Activated CD8-positive, alpha-beta T cell treated with anti-CD3 and anti-CD28 coated beads, Interleukin-2, amount 10 ng/mL, durations not matched to agents 7 days and 5 days (primary cell): ENCODE measurements around the gene RGS10. TPM values are rescaled to one million over a fixed set of nuclear protein-coding genes. Genes with fewer than 3 reads are reported as not detected.
A peak's percentile ranks its signal among the peaks of the same experiment; 100 is the strongest.

ENCODE experiments used
- ATAC-seq: fragments of 150-1000 bp; cut with Tn5 transposase; one replicate; pipeline ENCODE4 v1.10.0; 2021; ENCODE audit warnings: moderate library complexity
- CTCF ChIA-PET: fragments of 350-600 bp; sonication (Branson Sonifier 250); formaldehyde crosslinking; loops from one replicate; lab custom pipeline; 2021; ENCODE audit warnings: antibody characterized with exemption; lab: Charles Lee
- POLR2A ChIA-PET: fragments of 350-600 bp; sonication (Branson Sonifier 250); formaldehyde crosslinking; loops from one replicate; lab custom pipeline; 2021; ENCODE audit warnings: antibody characterized with exemption; lab: Charles Lee
- DNase-seq: peaks from one replicate; pipeline ENCODE4 v3.0.0-alpha.2; 2020
- H3K27ac Mint-ChIP-seq: one replicate; pipeline ENCODE4 v1.8.0; 2021; ENCODE audit warnings: mild to moderate bottlenecking, mixed read lengths
- H3K27me3 Mint-ChIP-seq: one replicate; pipeline ENCODE4 v1.8.0; 2021; ENCODE audit warnings: low read depth, mixed read lengths
- H3K36me3 Mint-ChIP-seq: one replicate; pipeline ENCODE4 v1.8.0; 2021; ENCODE audit warnings: low read depth, mixed read lengths
- H3K4me1 Mint-ChIP-seq: one replicate; pipeline ENCODE4 v1.8.0; 2021; ENCODE audit warnings: low read depth, mixed read lengths
- H3K4me3 Mint-ChIP-seq: one replicate; pipeline ENCODE4 v1.8.0; 2021; ENCODE audit warnings: mild to moderate bottlenecking, mixed read lengths
- H3K9me3 Mint-ChIP-seq: one replicate; pipeline ENCODE4 v1.8.0; 2022; ENCODE audit warnings: mixed read lengths; ENCODE audit not compliant: insufficient read depth
- total RNA-seq, 2 experiments: library from RNA; stranded (reverse); gene quantifications; one replicate each; pipeline ENCODE4 v1.2.3, GENCODE V29; 2021

RGS10 gene
- total RNA-seq, 2 experiments from 2014 or later = 166 TPM

- Mint-ChIP-seq H3K36me3 (no peaks in the 10 kb centered on the region), H3K4me1 (peaks cover 5% of the 10 kb centered on the region), H3K4me3 (no peak overlapping the region), H3K9me3 (no peaks in the 10 kb centered on the region), H3K27ac (no peak overlapping the region), H3K27me3 (peaks cover 33% of the 10 kb centered on the region)
- ChIA-PET POLR2A (interaction anchor here (0.6 kb wide), 1 partner anchor 384 kb away, joined by 3 read pairs; no protein-coding TSS in a partner anchor), CTCF (no interaction called here)
- no peak for DNase-seq
- ATAC-seq = no peak
Observed at GRCh38 chr10:119549247-119549999, 6.9 kb upstream of the RGS10 start.

GRCh38 chr10:119546009-119546408 is 3.5 kb upstream of the RGS10 start:
- Mint-ChIP-seq H3K27me3 (peaks cover 26% of the 10 kb centered on the region), H3K36me3 (peaks cover 4% of the 10 kb centered on the region), H3K4me1 (peaks cover 16% of the 10 kb centered on the region), H3K27ac (no peak overlapping the region), H3K4me3 (no peak overlapping the region), H3K9me3 (no peaks in the 10 kb centered on the region)
- ChIA-PET CTCF (no interaction called here), POLR2A (no interaction called here)
- DNase-seq (no peak), ATAC-seq (no peak)

GRCh38 chr10:119545310-119545709 is 2.8 kb upstream of the RGS10 start:
- no peak overlapping the region for H3K27ac Mint-ChIP-seq
- DNase-seq (no peak), ATAC-seq (no peak)
- no peaks in the 10 kb centered on the region for H3K9me3 Mint-ChIP-seq
- H3K27me3 Mint-ChIP-seq = peaks cover 23% of the 10 kb centered on the region
- peaks cover 20% of the 10 kb centered on the region for H3K4me1 Mint-ChIP-seq
- POLR2A ChIA-PET = no interaction called here
- peaks cover 7% of the 10 kb centered on the region for H3K36me3 Mint-ChIP-seq
- H3K4me3 Mint-ChIP-seq = no peak overlapping the region
- CTCF ChIA-PET = interaction anchor here (1.4 to 1.7 kb wide), 2 partner anchors 24 to 57 kb away, joined by 3 to 4 read pairs; no protein-coding TSS in a partner anchor

DNA sequence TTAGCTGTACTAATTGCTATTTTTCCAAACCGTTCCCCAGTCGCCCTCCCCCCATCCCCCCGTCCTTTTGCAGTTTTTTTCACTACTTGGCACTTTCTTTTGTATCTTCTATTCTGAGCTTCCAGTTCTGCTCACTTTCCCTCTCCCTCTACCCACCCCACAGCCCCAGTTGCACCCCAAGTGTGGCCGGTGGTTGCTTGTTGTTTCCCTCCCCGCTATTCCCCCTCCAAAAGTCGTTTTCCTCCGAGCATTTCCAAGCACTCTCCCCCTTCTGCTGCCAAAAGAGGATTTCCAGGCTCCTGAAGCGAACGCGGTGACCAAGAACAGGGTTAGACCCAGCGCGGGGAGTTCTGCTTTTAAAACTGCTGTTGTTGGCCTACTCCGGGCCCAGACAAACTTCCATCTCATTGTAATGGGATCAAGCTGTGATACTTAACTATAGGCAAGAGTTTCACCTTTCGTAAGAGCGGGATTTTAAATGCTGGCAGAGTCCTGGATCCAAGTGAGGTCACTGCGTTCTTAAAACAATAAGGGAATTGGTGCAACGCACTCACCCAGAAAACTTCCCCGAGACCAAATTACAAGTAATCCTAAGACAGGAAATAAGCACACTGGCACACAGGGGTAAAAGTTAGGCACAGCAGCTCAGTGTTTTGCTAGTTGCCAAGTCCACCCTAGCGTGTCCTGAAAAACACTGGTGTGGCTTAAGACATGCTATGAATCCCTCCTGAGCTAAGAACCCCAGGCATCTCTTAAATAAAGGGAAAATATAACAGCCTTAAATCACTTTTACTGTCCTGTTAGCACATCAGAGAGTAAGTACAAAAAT is 1.5 kb upstream of the RGS10 start:
- H3K27me3 Mint-ChIP-seq = peaks cover 23% of the 10 kb centered on the region
- peaks cover 30% of the 10 kb centered on the region for H3K4me1 Mint-ChIP-seq
- H3K9me3 Mint-ChIP-seq = no peaks in the 10 kb centered on the region
- H3K27ac Mint-ChIP-seq = peak overlapping the region; percentile 86
- POLR2A ChIA-PET = interaction anchor here (1.3 to 4.5 kb wide), 3 partner anchors 26 to 107 kb away, joined by 3 to 25 read pairs (median 10); partner anchors contain the start of gene BAG3
- CTCF ChIA-PET = interaction anchor here (0.6 to 5.4 kb wide), 28 partner anchors 10 to 398 kb away, joined by 3 to 32 read pairs (median 7); partner anchors contain the start of gene GRK5
- peaks cover 13% of the 10 kb centered on the region for H3K36me3 Mint-ChIP-seq
- H3K4me3 Mint-ChIP-seq = peak overlapping the region; percentile 78
- ATAC-seq (no peak), DNase-seq (no peak)

- peaks cover 14% of the 10 kb centered on the region for H3K27me3 Mint-ChIP-seq
- H3K27ac Mint-ChIP-seq = peak overlapping the region; percentile 86
- H3K9me3 Mint-ChIP-seq = no peaks in the 10 kb centered on the region
- POLR2A ChIA-PET = interaction anchor here (1.0 to 4.5 kb wide), 8 partner anchors 26 to 353 kb away, joined by 3 to 25 read pairs (median 4); partner anchors contain the start of genes BAG3, MCMBP and TIAL1
- H3K4me1 Mint-ChIP-seq = peaks cover 38% of the 10 kb centered on the region
- H3K4me3 Mint-ChIP-seq = peak overlapping the region; percentile 78
- peaks cover 18% of the 10 kb centered on the region for H3K36me3 Mint-ChIP-seq
- DNase-seq (peak; percentile 78), ATAC-seq (peak; percentile 37)
- CTCF ChIA-PET = interaction anchor here (0.8 to 5.4 kb wide), 31 partner anchors 9 to 397 kb away, joined by 3 to 32 read pairs (median 7); partner anchors contain the start of genes GRK5 and INPP5F
Observed at GRCh38 chr10:119542988-119543813, 682 bp upstream of the RGS10 start.

GRCh38 chr10:119541459-119542356 is 811 bp downstream of the RGS10 start:
- Mint-ChIP-seq H3K4me3 (peak overlapping the region; percentile 89), H3K27ac (peak overlapping the region; percentile 89), H3K27me3 (peaks cover 7% of the 10 kb centered on the region), H3K9me3 (no peaks in the 10 kb centered on the region), H3K4me1 (peaks cover 53% of the 10 kb centered on the region), H3K36me3 (peaks cover 28% of the 10 kb centered on the region)
- DNase-seq (peak; percentile 69), ATAC-seq (peak; percentile 13)
- POLR2A ChIA-PET = interaction anchor here (0.6 to 4.5 kb wide), 13 partner anchors 24 to 352 kb away, joined by 3 to 25 read pairs (median 4); partner anchors contain the start of genes GRK5, MCMBP and TIAL1
- CTCF ChIA-PET = interaction anchor here (0.9 to 5.4 kb wide), 24 partner anchors 8 to 343 kb away, joined by 3 to 32 read pairs (median 8); partner anchors contain the start of genes BAG3, GRK5 and INPP5F

DNA sequence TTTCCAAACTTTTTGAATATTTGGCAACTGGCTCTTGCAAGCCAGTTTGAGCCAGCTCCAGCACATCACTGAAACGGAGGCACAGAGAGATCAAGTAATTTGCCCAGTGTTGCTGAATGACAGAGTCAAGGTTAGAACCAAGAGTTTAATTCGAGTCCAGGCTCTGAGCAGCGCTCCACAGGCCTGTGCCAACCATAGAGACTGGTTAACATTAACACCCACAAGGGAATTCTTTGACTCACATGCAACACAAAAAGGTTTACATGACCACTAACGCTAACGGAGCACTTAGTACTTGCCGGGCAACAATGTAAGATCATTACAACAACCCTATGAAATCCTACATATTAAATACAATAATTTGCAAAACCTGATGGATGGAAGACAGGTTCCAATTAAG is 1.5 kb downstream of the RGS10 start:
- Mint-ChIP-seq H3K4me3 (peak overlapping the region; percentile 89), H3K27ac (peak overlapping the region; percentile 89), H3K4me1 (peaks cover 59% of the 10 kb centered on the region), H3K27me3 (peaks cover 6% of the 10 kb centered on the region), H3K36me3 (peaks cover 33% of the 10 kb centered on the region), H3K9me3 (no peaks in the 10 kb centered on the region)
- CTCF ChIA-PET = interaction anchor here (0.9 to 5.4 kb wide), 10 partner anchors 16 to 342 kb away, joined by 3 to 43 read pairs (median 5); partner anchors contain the start of genes BAG3 and GRK5
- ATAC-seq (no peak), DNase-seq (peak; percentile 37)
- POLR2A ChIA-PET = interaction anchor here (0.6 to 4.5 kb wide), 5 partner anchors 10 to 334 kb away, joined by 3 to 25 read pairs (median 4); partner anchors contain the start of gene GRK5

- DNase-seq (no peak), ATAC-seq (no peak)
- Mint-ChIP-seq H3K36me3 (peaks cover 41% of the 10 kb centered on the region), H3K4me1 (peaks cover 65% of the 10 kb centered on the region), H3K4me3 (peak overlapping the region; percentile 89), H3K9me3 (no peaks in the 10 kb centered on the region), H3K27me3 (no peaks in the 10 kb centered on the region), H3K27ac (peak overlapping the region; percentile 79)
- CTCF ChIA-PET = interaction anchor here (1.3 to 5.4 kb wide), 11 partner anchors 10 to 341 kb away, joined by 3 to 43 read pairs (median 7); partner anchors contain the start of gene GRK5
- POLR2A ChIA-PET = interaction anchor here (0.6 to 4.5 kb wide), 5 partner anchors 9 to 333 kb away, joined by 3 to 25 read pairs (median 3); partner anchors contain the start of gene GRK5
Observed at GRCh38 chr10:119540038-119540437, 2.5 kb downstream of the RGS10 start.

DNA sequence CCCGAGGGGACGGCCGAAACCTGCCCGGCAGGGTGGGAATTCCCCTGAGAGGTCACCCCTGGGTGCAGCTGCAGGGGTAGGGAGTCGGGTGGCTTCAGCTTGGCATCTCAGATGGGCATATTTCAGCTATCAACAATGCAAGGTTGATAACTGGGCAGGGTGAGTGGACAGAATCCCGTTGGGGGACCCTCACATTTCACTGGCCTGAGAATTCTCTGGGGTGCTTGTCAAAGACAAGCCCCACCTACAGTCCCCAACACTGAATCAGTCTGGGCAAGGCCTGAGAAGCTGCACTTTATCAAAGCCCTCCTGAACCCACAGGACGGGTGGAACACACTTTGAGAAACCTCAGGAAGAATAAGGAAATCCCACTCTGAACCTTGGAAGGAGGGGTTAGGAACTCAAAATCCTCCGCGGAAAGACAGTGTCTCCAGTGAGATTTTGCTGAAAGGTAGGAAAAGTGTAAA is 3.1 kb downstream of the RGS10 start:
- H3K4me1 Mint-ChIP-seq = peaks cover 68% of the 10 kb centered on the region
- CTCF ChIA-PET = interaction anchor here (1.0 to 4.6 kb wide), 10 partner anchors 10 to 92 kb away, joined by 3 to 43 read pairs (median 4); no protein-coding TSS in a partner anchor
- peak overlapping the region; percentile 94 for H3K27ac Mint-ChIP-seq
- DNase-seq (peak; percentile 34), ATAC-seq (no peak)
- no peaks in the 10 kb centered on the region for H3K9me3 Mint-ChIP-seq
- POLR2A ChIA-PET = interaction anchor here (1.2 kb wide), 1 partner anchor 333 kb away, joined by 4 read pairs; no protein-coding TSS in a partner anchor
- peaks cover 47% of the 10 kb centered on the region for H3K36me3 Mint-ChIP-seq
- peak overlapping the region; percentile 89 for H3K4me3 Mint-ChIP-seq
- no peaks in the 10 kb centered on the region for H3K27me3 Mint-ChIP-seq
